GM21528 (cell line): ENCODE data around the gene EMID1.

Experiments used
- ATAC-seq: cut with Tn5 transposase; IDR thresholded peaks from one replicate; pipeline ENCODE4 v1.9.1; 2021; ENCODE audit warnings: mild to moderate bottlenecking, moderate library complexity; ENCODE audit not compliant: unreplicated experiment, low FRiP score

Gene EMID1

GRCh38 chr22:29194184-29194583, 11.5 kb upstream of the EMID1 start:
- no peak for ATAC-seq

GRCh38 chr22:29195118-29195963, 10.4 kb upstream of the EMID1 start:
- no peak for ATAC-seq

DNA sequence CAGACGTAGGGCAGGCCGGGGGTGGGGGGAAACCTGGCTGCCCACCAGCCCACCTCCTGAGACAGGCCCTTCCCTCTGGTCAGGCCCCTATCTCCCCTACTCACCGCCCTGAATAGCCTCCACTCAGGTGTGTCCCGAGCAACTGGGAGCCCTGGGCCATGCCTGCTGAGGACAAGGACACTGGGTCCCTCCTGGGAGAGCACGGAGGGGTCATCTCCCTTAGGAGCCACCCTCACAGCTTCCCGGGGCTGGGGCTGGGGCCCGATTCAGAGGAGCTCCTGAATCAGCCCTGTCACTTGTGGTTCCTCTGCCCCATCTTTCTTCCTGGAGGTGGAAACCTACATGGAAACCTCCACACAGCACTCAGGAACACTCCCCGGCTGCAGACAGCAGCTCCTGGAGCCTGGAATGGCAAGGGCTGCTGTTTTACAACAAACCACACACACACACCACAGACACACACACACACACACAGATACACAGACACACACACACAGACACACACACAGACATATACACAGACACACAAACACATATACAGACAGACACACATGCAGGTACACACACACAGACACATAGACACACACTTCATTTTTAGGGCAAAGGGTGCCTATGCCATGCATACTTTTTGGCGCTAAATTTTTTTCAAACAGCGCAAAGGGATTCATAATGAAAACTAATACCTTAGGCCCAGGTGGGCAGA, 9.6 kb upstream of the EMID1 start:
- no peak for ATAC-seq

- ATAC-seq: no peak
These were observed 8.6 kb upstream of the EMID1 start for GRCh38 chr22:29197096-29197495.

GRCh38 chr22:29198240-29198639, 7.5 kb upstream of the EMID1 start:
- ATAC-seq: no peak

DNA sequence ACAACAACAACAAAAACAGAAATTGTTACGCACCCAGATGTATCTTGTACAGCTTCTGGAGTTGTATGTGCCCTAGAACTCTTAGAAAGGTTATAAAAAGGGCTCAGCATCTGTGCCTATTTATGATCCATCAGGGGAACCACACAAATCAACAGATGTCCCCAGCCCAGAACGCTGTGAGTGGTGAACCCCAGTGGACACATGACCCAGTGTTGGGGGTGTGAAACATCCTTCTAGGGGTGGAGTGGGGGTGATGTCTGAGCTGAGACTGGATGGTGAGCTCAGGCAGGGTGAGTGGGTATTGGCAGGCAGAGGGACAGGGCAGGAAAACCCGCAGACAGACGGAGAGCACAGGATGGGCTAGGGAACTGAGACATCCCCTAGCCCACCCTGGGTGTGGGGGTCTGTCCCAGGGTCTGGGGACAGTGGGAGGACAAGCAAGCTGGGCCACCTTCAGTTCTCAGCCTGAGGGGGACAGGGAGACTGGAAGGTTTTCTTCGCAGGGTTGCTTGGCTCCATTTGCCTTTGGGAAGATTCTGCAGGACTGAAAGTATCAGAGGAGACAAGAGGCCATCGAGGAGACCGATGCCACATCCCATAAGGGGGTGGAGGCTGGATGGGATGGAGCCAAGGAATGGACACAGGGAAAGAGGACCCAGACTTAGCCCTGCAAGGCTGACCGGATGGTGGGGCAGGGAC, 5.8 kb upstream of the EMID1 start:
- no peak for ATAC-seq

- ATAC-seq: no peak
These were observed 4.8 kb upstream of the EMID1 start for GRCh38 chr22:29200901-29201300.

GRCh38 chr22:29201782-29202181, 3.9 kb upstream of the EMID1 start:
- ATAC-seq: no peak

GRCh38 chr22:29202212-29203192, 3.2 kb upstream of the EMID1 start:
- ATAC-seq: peak; percentile 62

DNA sequence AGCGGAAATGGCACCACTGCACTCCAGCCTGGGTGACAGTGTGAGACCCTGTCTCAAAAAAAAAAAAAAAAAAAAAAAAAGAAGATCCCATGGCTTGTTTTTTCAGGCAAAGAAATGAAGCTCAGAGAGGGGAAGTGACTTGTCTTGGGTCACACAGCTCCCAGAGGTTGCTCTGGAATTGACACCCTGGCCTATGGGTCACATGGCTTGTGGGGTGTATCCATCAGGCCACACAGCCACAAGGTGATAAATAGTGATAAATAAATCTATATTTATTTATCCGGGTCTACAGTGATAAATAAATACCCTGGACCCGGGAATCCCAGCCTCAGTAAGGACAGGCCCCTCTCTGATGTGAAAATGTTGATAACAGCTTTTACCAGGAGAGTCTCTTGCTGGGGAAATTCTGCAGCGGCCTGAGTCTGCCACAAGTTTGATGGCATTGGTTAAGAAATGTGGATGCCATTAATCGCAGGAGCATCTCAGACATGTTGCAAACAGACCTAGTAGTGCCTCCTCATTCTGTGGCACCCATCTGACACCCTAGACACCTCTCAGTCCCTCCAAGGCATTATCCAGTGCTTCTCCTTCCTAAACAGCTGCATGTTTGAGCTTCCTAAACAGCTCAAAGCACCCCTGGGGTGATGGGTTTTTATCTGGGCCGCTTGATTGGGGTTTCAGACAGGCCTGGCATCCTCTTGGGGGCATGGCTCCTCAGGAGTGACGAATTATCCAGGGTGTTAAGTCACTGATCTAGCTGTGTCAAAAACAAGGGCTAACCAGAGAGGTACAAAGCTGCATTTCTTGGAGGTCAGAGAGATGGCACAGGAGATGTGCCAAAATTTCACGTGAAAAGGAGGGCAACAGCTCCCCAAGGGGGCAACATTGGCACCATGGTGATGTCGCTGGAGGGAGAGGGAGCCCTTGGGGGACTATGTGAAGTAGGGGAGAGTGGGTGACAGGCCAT, 1.9 kb upstream of the EMID1 start:
- ATAC-seq: no peak

- no peak for ATAC-seq
These were observed 1.1 kb upstream of the EMID1 start for GRCh38 chr22:29204455-29205183.

DNA sequence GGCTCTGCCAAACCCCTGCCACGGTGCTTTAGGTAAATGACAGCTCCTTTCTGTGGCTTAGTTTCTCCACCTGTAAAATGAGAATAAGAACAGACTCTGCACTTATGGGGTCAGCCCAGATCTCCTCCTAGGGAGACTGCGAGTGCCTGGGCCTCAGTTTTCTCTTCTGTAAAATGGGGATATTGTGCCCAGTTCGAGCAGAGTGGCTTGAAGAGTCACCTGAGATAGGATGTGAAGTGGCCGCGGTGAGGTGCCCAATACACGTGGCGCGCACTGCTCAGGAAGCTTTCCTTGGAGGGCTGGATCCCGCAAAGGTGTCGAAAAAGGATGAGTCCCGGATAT, 473 bp upstream of the EMID1 start:
- ATAC-seq: no peak

- ATAC-seq: no peak
These were observed 911 bp downstream of the EMID1 start for GRCh38 chr22:29206372-29207242.

DNA sequence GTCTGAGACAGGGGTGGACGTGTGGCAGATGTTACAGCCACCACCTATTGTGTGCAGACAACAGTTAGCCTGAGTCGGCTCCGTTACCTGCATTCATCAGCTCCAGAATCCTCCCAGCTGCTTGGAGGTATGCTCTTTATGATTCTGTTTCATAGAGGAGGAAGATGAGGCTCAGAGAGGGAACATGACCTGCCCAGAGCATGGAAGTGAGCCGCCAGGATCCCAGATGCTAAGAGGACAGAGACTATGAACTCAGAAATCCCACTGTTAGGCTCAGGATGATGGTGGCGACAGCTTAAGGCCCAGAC, 1.5 kb downstream of the EMID1 start:
- no peak for ATAC-seq

GRCh38 chr22:29207562-29208501, 2.1 kb downstream of the EMID1 start:
- no peak for ATAC-seq

DNA sequence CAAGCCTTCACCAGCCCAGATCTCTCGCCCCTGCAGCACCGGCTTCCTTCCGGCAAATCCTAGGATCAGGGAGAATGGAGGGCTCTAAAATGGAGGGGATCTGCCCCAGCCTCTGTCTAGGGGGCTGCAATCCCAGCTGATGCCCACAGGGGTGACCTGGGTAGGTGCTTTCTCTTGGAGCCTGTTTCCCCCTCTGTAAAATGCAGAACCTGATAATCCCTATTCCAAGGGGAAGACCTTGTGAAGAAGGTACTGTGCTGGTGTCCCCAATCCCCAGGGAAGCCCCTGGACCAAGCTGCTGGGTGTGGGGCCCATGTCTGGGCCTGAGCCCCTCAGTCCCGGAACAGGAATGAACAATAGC, 2.8 kb downstream of the EMID1 start:
- no peak for ATAC-seq
